HEK293T (cell line): ENCODE results near the gene ARF4.

ENCODE experiments used
- CTCF ChIA-PET: fragments of 350-600 bp; formaldehyde crosslinking; extraction: SDS; loops from one replicate; lab custom pipeline; 2021; ENCODE audit warnings: antibody characterized with exemption, inconsistent platforms; lab: Yijun Ruan, JAX
- POLR2A ChIA-PET: fragments of 350-600 bp; formaldehyde crosslinking; extraction: SDS; loops from one replicate; lab custom pipeline; 2020; ENCODE audit warnings: antibody characterized with exemption, inconsistent platforms; lab: Yijun Ruan, JAX
- DNase-seq: peaks from one replicate; pipeline ENCODE4 v3.0.0; 2012; ENCODE audit warnings: mixed read lengths; ENCODE audit errors: extremely low spot score
- ARNT ChIP-seq: fragments of 450-650 bp; IDR thresholded peaks from 2 replicates; pipeline ENCODE4 v1.6.1; 2017; ENCODE audit warnings: mild to moderate bottlenecking
- BHLHE40 ChIP-seq: fragments of 450-650 bp; IDR thresholded peaks from 2 replicates; pipeline ENCODE4 v1.6.1; 2016; ENCODE audit warnings: mild to moderate bottlenecking, moderate library complexity, borderline replicate concordance
- CTBP1 ChIP-seq: fragments of 450-650 bp; IDR thresholded peaks from 2 replicates; pipeline ENCODE4 v1.6.1; 2016; ENCODE audit warnings: borderline replicate concordance
- ELF4 ChIP-seq: fragments of 450-650 bp; IDR thresholded peaks from 2 replicates; pipeline ENCODE4 v1.6.1; 2017; ENCODE audit warnings: antibody characterized with exemption
- FOXA1 ChIP-seq: fragments of 450-650 bp; IDR thresholded peaks from 2 replicates; pipeline ENCODE4 v1.6.1; 2016; ENCODE audit warnings: mild to moderate bottlenecking
- FOXK2 ChIP-seq: fragments of 450-650 bp; IDR thresholded peaks from 2 replicates; pipeline ENCODE4 v1.6.1; 2016; ENCODE audit warnings: mild to moderate bottlenecking
- FOXM1 ChIP-seq: fragments of 450-650 bp; IDR thresholded peaks from 2 replicates; pipeline ENCODE4 v1.6.1; 2017; ENCODE audit warnings: mild to moderate bottlenecking, borderline replicate concordance
- HDGF ChIP-seq: fragments of 450-650 bp; IDR thresholded peaks from 2 replicates; pipeline ENCODE4 v1.6.1; 2017; ENCODE audit warnings: antibody characterized with exemption, borderline replicate concordance
- L3MBTL2 ChIP-seq: fragments of 450-650 bp; conservative IDR thresholded peaks from 2 replicates; pipeline ENCODE4 v1.6.1; 2016; ENCODE audit warnings: mild to moderate bottlenecking
- LEF1 ChIP-seq: fragments of 450-650 bp; IDR thresholded peaks from 2 replicates; pipeline ENCODE4 v1.6.1; 2017; ENCODE audit warnings: mild to moderate bottlenecking, borderline replicate concordance
- NFRKB ChIP-seq: fragments of 450-650 bp; IDR thresholded peaks from 2 replicates; pipeline ENCODE4 v1.6.1; 2016; ENCODE audit warnings: mild to moderate bottlenecking, moderate library complexity
- PKNOX1 ChIP-seq: fragments of 450-650 bp; IDR thresholded peaks from 2 replicates; pipeline ENCODE4 v1.6.1; 2016
- SP1 ChIP-seq: fragments of 450-650 bp; IDR thresholded peaks from 2 replicates; pipeline ENCODE4 v1.6.1; 2017
- SUZ12 ChIP-seq: fragments of 450-650 bp; IDR thresholded peaks from 2 replicates; pipeline ENCODE4 v1.6.1; 2016; ENCODE audit warnings: mild to moderate bottlenecking
- TARDBP ChIP-seq: fragments of 450-650 bp; IDR thresholded peaks from 2 replicates; pipeline ENCODE4 v1.6.1; 2016
- ZNF384 ChIP-seq: fragments of 450-650 bp; IDR thresholded peaks from 2 replicates; pipeline ENCODE4 v1.6.1; 2016

Gene ARF4

GRCh38 chr3:57598765-57599360 lies 1.7 kb upstream of the ARF4 start:
- no peak for DNase-seq
- TF ChIP-seq ELF4 (no peak), SP1 (no peak), L3MBTL2 (no peak), ZNF384 (no peak), BHLHE40 (no peak), FOXK2 (no peak), LEF1 (no peak), FOXA1 (no peak), NFRKB (no peak), TARDBP (no peak), HDGF (no peak), PKNOX1 (no peak), ARNT (no peak), CTBP1 (no peak), FOXM1 (no peak), SUZ12 (no peak)
- ChIA-PET POLR2A (interaction anchor here (0.6 to 1.9 kb wide), 2 partner anchors 43 to 157 kb away, joined by 3 to 5 read pairs; partner anchors contain the start of genes PDE12 and SLMAP), CTCF (interaction anchor here (0.7 kb wide), 1 partner anchor 501 kb away, joined by 3 read pairs; no protein-coding TSS in a partner anchor)

GRCh38 chr3:57596495-57597126 lies 533 bp downstream of the ARF4 start:
- ChIA-PET POLR2A (interaction anchor here (0.8 to 5.4 kb wide), 7 partner anchors 16 to 150 kb away, joined by 3 to 30 read pairs (median 4); partner anchors contain the start of genes DENND6A and PDE12), CTCF (interaction anchor here (0.7 kb wide), 1 partner anchor 199 kb away, joined by 3 read pairs; no protein-coding TSS in a partner anchor)
- no peak for TF ChIP-seq TARDBP
- TF ChIP-seq CTBP1, result no peak
- no peak for TF ChIP-seq FOXA1
- no peak for TF ChIP-seq FOXK2
- no peak for TF ChIP-seq NFRKB
- TF ChIP-seq ARNT, result no peak
- TF ChIP-seq PKNOX1, result no peak
- TF ChIP-seq ELF4, result no peak
- no peak for TF ChIP-seq SP1
- TF ChIP-seq ZNF384, result no peak
- no peak for TF ChIP-seq L3MBTL2
- no peak for TF ChIP-seq BHLHE40
- TF ChIP-seq HDGF, result no peak
- no peak for TF ChIP-seq FOXM1
- no peak for TF ChIP-seq SUZ12
- DNase-seq, result peak; percentile 50

GRCh38 chr3:57594576-57594975 lies 2.6 kb downstream of the ARF4 start:
- TF ChIP-seq PKNOX1, result peak; percentile 56; the same call in 1 of the 2 replicates
- no peak for TF ChIP-seq FOXK2
- ChIA-PET CTCF (no interaction called here), POLR2A (interaction anchor here (5.4 kb wide), 1 partner anchor 38 kb away, joined by 30 read pairs; the partner anchor contains the start of gene PDE12)

GRCh38 chr3:57594144-57594543 lies 3.0 kb downstream of the ARF4 start:
- ChIA-PET CTCF (no interaction called here), POLR2A (interaction anchor here (5.4 kb wide), 1 partner anchor 38 kb away, joined by 30 read pairs; the partner anchor contains the start of gene PDE12)
- no peak for TF ChIP-seq FOXK2
- no peak for TF ChIP-seq SUZ12
- no peak for TF ChIP-seq BHLHE40
- no peak for TF ChIP-seq TARDBP
- no peak for TF ChIP-seq ARNT
- no peak for TF ChIP-seq CTBP1
- TF ChIP-seq PKNOX1, result no peak
- TF ChIP-seq HDGF, result no peak
- TF ChIP-seq FOXA1, result no peak
- TF ChIP-seq SP1, result no peak
- TF ChIP-seq FOXM1, result no peak
- no peak for TF ChIP-seq ZNF384
- TF ChIP-seq NFRKB, result no peak
- TF ChIP-seq L3MBTL2, result no peak
- TF ChIP-seq LEF1, result no peak
- DNase-seq, result no peak

More at GRCh38 chr3:57594576-57594975, 2.6 kb downstream of the ARF4 start:
- no peak for DNase-seq

GRCh38 chr3:57592306-57592705 lies 4.8 kb downstream of the ARF4 start:
- no peak for TF ChIP-seq L3MBTL2
- no peak for TF ChIP-seq ELF4
- no peak for TF ChIP-seq LEF1
- no peak for TF ChIP-seq NFRKB
- no peak for TF ChIP-seq HDGF
- TF ChIP-seq BHLHE40, result no peak
- TF ChIP-seq SUZ12, result no peak
- TF ChIP-seq FOXK2, result no peak
- TF ChIP-seq CTBP1, result no peak
- TF ChIP-seq ZNF384, result no peak
- TF ChIP-seq TARDBP, result no peak
- CTCF ChIA-PET, result interaction anchor here (1.3 kb wide), 1 partner anchor 195 kb away, joined by 4 read pairs; no protein-coding TSS in a partner anchor
- no peak for DNase-seq
- POLR2A ChIA-PET, result interaction anchor here (0.7 kb wide), 1 partner anchor 37 kb away, joined by 3 read pairs; the partner anchor contains the start of gene PDE12
